ENCODE results near the gene OIT3. TPM values are rescaled to one million over a fixed set of nuclear protein-coding genes. Genes with fewer than 3 reads are reported as not detected.
A peak's percentile ranks its signal among the peaks of the same experiment; 100 is the strongest.

Gene OIT3
- total and polyA plus RNA-seq, 2 of the 4 experiments (the other 2 are of a cell fraction) = not detected

DNA sequence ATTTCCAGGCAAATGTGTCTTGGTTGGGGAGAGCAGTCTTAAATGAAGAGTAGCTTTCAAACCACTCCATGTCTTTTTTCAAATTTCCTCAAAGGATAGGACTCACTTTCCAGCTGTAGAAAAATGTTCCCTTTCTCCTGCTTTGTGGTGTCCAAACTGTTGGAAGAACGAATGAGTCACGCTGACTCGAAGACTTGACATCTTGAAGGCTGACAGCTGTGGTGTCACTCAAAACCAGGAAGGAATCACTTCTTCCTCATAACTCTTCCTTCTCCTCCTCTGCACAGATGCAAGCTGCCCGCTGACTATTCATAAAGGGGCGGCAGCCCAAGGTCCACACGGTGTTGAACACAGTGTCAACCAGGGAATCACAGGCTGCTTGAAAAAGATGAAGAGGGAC lies 41.8 kb downstream of the OIT3 start:
- Histone ChIP-seq H4K20me1 (ENCODE audit: insufficient read depth, low read length) (no peaks in the 10 kb centered on the region), H4K5ac (ENCODE audit: low read depth, low read length) (no peak overlapping the region), H3K23ac (ENCODE audit: low read depth, low read length) (no peak overlapping the region), H3K4ac (ENCODE audit: low read depth, low read length) (no peak overlapping the region), H3K9me3 (ENCODE audit: control insufficient read depth, insufficient read depth, low read length) (no peaks in the 10 kb centered on the region), H4K91ac (ENCODE audit: insufficient read depth, low read depth, low read length) (no peak overlapping the region), H2AK5ac (ENCODE audit: low read depth, low read length) (no peak overlapping the region), H4K8ac (ENCODE audit: low read depth in 2 of 2, low read length in 2 of 2) (no peak overlapping the region), H3K9me1 (ENCODE audit: insufficient read depth, low read length) (no peaks in the 10 kb centered on the region), H3K36me3 (ENCODE audit: control insufficient read depth, insufficient read depth, low read length) (no peaks in the 10 kb centered on the region), H2BK15ac (ENCODE audit: low read depth, low read length) (no peak overlapping the region), H3K27ac (ENCODE audit: insufficient read depth, low read length) (no peak overlapping the region), H3K27me3 (ENCODE audit: control insufficient read depth, insufficient read depth, low read length) (peaks cover 2% of the 10 kb centered on the region; the same call in 1 of the 2 replicates), H3K4me1 (ENCODE audit: control insufficient read depth, insufficient read depth, low read length) (no peaks in the 10 kb centered on the region), H3K4me2 (ENCODE audit: low read depth, low read length) (no peak overlapping the region), H3K56ac (ENCODE audit: extremely low read depth, insufficient read depth, low read length) (no peak overlapping the region), H2BK20ac (ENCODE audit: low read depth, low read length) (no peak overlapping the region), H3K4me3 (ENCODE audit: insufficient read depth, low read depth, low read length) (no peak overlapping the region), H3K79me1 (ENCODE audit: low read depth in 1 of 2, low read length in 2 of 2) (no peaks in the 10 kb centered on the region), H3K18ac (ENCODE audit: low read depth, low read length) (no peak overlapping the region), H2AFZ (replicated peaks; ENCODE audit: low read length, poor library complexity) (no peak overlapping the region), H2BK5ac (ENCODE audit: low read depth, low read length, poor library complexity, severe bottlenecking) (no peak overlapping the region), H3K14ac (replicated peaks; ENCODE audit: low read depth, low read length) (no peak overlapping the region), H2AK9ac (replicated peaks; ENCODE audit: low read depth, low read length, poor library complexity) (no peak overlapping the region), H2BK120ac (ENCODE audit: low read depth, low read length) (no peak overlapping the region), H3K9ac (ENCODE audit: low read depth, low read length) (no peak overlapping the region)
- intact Hi-C loops (cut with micrococcal nuclease) = no loop called here
- CTCF ChIA-PET = no interaction called here
- TF ChIP-seq SMC3 (IDR thresholded peaks at IDR 0.05; ENCODE audit: low read depth, low read length) (no peak), NFE2L2 (IDR thresholded peaks at IDR 0.05; ENCODE audit: low read depth, low read length) (no peak), BHLHE40 (IDR thresholded peaks at IDR 0.05; ENCODE audit: low read depth, low read length) (no peak), RCOR1 (IDR thresholded peaks at IDR 0.05; ENCODE audit: insufficient replicate concordance, low read length) (no peak), MXI1 (IDR thresholded peaks at IDR 0.05; ENCODE audit: borderline replicate concordance, low read depth, low read length) (no peak), POLR2A (IDR thresholded peaks at IDR 0.05; ENCODE audit: low read depth, low read length) (no peak), RFX5 (IDR thresholded peaks at IDR 0.05; ENCODE audit: low read depth, low read length) (no peak), CEBPB (IDR thresholded peaks at IDR 0.05; ENCODE audit: low read depth, low read length) (no peak), FOS (IDR thresholded peaks at IDR 0.05; ENCODE audit: low read depth, low read length) (no peak), MAZ (IDR thresholded peaks at IDR 0.05; ENCODE audit: borderline replicate concordance, low read depth, low read length) (no peak), MAFK (IDR thresholded peaks at IDR 0.05; ENCODE audit: low read depth, low read length) (no peak), RAD21 (IDR thresholded peaks at IDR 0.05; ENCODE audit: low read length) (no peak), CHD1 (IDR thresholded peaks at IDR 0.05; ENCODE audit: low read depth, low read length) (no peak)
- TF ChIP-seq, protein P1, sequence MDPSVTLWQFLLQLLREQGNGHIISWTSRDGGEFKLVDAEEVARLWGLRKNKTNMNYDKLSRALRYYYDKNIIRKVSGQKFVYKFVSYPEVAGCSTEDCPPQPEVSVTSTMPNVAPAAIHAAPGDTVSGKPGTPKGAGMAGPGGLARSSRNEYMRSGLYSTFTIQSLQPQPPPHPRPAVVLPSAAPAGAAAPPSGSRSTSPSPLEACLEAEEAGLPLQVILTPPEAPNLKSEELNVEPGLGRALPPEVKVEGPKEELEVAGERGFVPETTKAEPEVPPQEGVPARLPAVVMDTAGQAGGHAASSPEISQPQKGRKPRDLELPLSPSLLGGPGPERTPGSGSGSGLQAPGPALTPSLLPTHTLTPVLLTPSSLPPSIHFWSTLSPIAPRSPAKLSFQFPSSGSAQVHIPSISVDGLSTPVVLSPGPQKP (IDR thresholded peaks at IDR 0.05; ENCODE audit: borderline replicate concordance, low read depth, low read length) = no peak
- TF ChIP-seq, protein P2, sequence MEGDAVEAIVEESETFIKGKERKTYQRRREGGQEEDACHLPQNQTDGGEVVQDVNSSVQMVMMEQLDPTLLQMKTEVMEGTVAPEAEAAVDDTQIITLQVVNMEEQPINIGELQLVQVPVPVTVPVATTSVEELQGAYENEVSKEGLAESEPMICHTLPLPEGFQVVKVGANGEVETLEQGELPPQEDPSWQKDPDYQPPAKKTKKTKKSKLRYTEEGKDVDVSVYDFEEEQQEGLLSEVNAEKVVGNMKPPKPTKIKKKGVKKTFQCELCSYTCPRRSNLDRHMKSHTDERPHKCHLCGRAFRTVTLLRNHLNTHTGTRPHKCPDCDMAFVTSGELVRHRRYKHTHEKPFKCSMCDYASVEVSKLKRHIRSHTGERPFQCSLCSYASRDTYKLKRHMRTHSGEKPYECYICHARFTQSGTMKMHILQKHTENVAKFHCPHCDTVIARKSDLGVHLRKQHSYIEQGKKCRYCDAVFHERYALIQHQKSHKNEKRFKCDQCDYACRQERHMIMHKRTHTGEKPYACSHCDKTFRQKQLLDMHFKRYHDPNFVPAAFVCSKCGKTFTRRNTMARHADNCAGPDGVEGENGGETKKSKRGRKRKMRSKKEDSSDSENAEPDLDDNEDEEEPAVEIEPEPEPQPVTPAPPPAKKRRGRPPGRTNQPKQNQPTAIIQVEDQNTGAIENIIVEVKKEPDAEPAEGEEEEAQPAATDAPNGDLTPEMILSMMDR (conservative IDR thresholded peaks at IDR 0.05; ENCODE audit: low read depth, low read length) = no peak
- TF ChIP-seq, protein P3, sequence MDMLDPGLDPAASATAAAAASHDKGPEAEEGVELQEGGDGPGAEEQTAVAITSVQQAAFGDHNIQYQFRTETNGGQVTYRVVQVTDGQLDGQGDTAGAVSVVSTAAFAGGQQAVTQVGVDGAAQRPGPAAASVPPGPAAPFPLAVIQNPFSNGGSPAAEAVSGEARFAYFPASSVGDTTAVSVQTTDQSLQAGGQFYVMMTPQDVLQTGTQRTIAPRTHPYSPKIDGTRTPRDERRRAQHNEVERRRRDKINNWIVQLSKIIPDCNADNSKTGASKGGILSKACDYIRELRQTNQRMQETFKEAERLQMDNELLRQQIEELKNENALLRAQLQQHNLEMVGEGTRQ (IDR thresholded peaks at IDR 0.05; ENCODE audit: low read depth, low read length) = no peak
- POLR2A ChIA-PET (ENCODE audit: unreplicated experiment) = no interaction called here
- no peak for ATAC-seq (ENCODE audit: low read depth)
- in situ Hi-C loops (cut with MboI; ENCODE audit: low sequenced_read_pairs) = no loop called here
- BruUV-seq (replicated peaks) = no TSS peak
- dilution Hi-C loops (cut with HindIII; ENCODE audit: low sequenced_read_pairs, unreplicated experiment) = no loop called here
- peak; percentile 44 for DNase-seq
- no CpG with 5 or more reads among the region's 6 CpGs for WGBS, 2 experiments (ENCODE audit: extremely low coverage in 2 of 2, insufficient read length in 1 of 2)
